Measurements from ENCODE around the gene SP2.

- no peak for TF ChIP-seq POLR2A (IDR thresholded peaks at IDR 0.05; ENCODE audit: borderline replicate concordance, extremely low read depth, insufficient read depth, insufficient read length)
- no peak for TF ChIP-seq CTCF (IDR thresholded peaks at IDR 0.05 in 2 of 3, conservative IDR thresholded peaks at IDR 0.05 in 1 of 3; ENCODE audit: borderline replicate concordance in 1 of 3, insufficient read depth in 1 of 3, low read depth in 2 of 3, low read length in 2 of 3)
- TF ChIP-seq POLR2AphosphoS5 (IDR thresholded peaks at IDR 0.05; ENCODE audit: low read depth, low read length): no peak
- no peak for TF ChIP-seq ZNF274 (IDR thresholded peaks at IDR 0.05; ENCODE audit: low read depth, low read length)
- no peak for TF ChIP-seq YY1 (IDR thresholded peaks at IDR 0.05; ENCODE audit: extremely low read depth, insufficient replicate concordance, low read depth, low read length)
- no peak for TF ChIP-seq RAD21 (IDR thresholded peaks at IDR 0.05; ENCODE audit: low read depth)
- TF ChIP-seq MAX (IDR thresholded peaks at IDR 0.05): no peak
- no peak for TF ChIP-seq ZFX (IDR thresholded peaks at IDR 0.05)
- TF ChIP-seq, protein P1, sequence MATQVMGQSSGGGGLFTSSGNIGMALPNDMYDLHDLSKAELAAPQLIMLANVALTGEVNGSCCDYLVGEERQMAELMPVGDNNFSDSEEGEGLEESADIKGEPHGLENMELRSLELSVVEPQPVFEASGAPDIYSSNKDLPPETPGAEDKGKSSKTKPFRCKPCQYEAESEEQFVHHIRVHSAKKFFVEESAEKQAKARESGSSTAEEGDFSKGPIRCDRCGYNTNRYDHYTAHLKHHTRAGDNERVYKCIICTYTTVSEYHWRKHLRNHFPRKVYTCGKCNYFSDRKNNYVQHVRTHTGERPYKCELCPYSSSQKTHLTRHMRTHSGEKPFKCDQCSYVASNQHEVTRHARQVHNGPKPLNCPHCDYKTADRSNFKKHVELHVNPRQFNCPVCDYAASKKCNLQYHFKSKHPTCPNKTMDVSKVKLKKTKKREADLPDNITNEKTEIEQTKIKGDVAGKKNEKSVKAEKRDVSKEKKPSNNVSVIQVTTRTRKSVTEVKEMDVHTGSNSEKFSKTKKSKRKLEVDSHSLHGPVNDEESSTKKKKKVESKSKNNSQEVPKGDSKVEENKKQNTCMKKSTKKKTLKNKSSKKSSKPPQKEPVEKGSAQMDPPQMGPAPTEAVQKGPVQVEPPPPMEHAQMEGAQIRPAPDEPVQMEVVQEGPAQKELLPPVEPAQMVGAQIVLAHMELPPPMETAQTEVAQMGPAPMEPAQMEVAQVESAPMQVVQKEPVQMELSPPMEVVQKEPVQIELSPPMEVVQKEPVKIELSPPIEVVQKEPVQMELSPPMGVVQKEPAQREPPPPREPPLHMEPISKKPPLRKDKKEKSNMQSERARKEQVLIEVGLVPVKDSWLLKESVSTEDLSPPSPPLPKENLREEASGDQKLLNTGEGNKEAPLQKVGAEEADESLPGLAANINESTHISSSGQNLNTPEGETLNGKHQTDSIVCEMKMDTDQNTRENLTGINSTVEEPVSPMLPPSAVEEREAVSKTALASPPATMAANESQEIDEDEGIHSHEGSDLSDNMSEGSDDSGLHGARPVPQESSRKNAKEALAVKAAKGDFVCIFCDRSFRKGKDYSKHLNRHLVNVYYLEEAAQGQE (IDR thresholded peaks at IDR 0.05; ENCODE audit: low read depth): no peak
- no peak for TF ChIP-seq SIN3A (IDR thresholded peaks at IDR 0.05; ENCODE audit: low read depth)
- no peak for TF ChIP-seq CBX3 (IDR thresholded peaks at IDR 0.05; ENCODE audit: low read depth)
- TF ChIP-seq SRF (IDR thresholded peaks at IDR 0.05; ENCODE audit: low read depth): no peak
- no peak for TF ChIP-seq EZH2 (IDR thresholded peaks at IDR 0.05)
These were observed 31.2 kb upstream of the SP2 start for GRCh38 chr17:47864791-47865216.
